ENCODE measurements around the gene NAA60.
"Not testable (repeated sequence)": the region's sequence is repeated elsewhere in the genome, so short reads cannot be mapped to it uniquely, and the experiment has no call there.

Gene NAA60

DNA sequence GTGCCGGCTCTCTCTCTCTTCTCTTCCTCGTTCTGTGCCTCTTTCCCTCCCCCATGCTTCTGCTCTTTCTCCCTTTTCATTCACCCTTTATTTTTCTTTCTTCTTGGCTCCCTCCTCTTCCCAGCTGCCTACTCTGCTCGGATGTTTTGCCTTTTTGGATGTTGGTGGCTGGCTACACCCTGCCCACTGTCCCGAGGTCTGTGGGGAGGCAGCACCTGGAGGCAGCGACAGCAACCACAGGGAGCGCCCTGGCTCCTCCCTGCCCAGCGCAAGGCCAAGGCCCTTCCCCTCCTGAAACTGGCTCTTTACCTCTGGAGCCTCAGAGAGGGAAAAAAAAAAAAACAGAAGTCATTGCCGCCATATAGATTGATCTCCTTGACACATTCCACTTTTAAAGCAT is 77.4 kb downstream of the NAA60 start:
- no peaks in the 10 kb centered on the region for H3K27me3 Mint-ChIP-seq (ENCODE audit: low read depth, poor library complexity)
- peaks cover 28% of the 10 kb centered on the region for H3K4me1 Mint-ChIP-seq
- peak overlapping the region; percentile 31 for H3K4me3 Mint-ChIP-seq
- TF ChIP-seq, protein P1, sequence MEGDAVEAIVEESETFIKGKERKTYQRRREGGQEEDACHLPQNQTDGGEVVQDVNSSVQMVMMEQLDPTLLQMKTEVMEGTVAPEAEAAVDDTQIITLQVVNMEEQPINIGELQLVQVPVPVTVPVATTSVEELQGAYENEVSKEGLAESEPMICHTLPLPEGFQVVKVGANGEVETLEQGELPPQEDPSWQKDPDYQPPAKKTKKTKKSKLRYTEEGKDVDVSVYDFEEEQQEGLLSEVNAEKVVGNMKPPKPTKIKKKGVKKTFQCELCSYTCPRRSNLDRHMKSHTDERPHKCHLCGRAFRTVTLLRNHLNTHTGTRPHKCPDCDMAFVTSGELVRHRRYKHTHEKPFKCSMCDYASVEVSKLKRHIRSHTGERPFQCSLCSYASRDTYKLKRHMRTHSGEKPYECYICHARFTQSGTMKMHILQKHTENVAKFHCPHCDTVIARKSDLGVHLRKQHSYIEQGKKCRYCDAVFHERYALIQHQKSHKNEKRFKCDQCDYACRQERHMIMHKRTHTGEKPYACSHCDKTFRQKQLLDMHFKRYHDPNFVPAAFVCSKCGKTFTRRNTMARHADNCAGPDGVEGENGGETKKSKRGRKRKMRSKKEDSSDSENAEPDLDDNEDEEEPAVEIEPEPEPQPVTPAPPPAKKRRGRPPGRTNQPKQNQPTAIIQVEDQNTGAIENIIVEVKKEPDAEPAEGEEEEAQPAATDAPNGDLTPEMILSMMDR (IDR thresholded peaks at IDR 0.05), result no peak
- peaks cover 76% of the 10 kb centered on the region for H3K36me3 Mint-ChIP-seq (ENCODE audit: low read depth)
- no peaks in the 10 kb centered on the region for H3K9me3 Mint-ChIP-seq
- H3K27ac Mint-ChIP-seq, result peak overlapping the region; percentile 98
- no peak for DNase-seq

GRCh38 chr16:3523281-3523680 is 79.8 kb downstream of the NAA60 start:
- H3K9me3 Mint-ChIP-seq, result peaks cover 15% of the 10 kb centered on the region

DNA sequence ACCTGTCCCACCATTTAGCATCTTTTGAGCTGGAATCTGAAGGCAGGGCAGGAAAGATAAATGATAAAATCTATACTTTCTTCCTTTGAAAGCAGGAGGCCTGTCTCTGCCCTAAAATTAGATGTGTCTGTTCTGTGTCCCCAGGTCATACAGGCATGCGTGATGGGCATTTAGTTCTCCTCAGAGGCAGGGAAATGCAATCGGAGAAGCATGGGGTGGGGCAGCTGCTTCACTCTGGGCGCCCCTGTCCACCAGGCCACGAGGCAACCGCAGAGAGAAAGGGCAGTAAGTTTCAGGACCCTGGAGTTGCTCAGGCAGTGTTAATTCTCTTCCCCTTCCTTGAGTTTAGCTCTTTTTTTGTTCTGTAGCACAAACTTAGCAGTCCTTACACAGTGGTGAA is 82.5 kb downstream of the NAA60 start:
- DNase-seq, result no peak
- no peak overlapping the region for H3K4me3 Mint-ChIP-seq
- H3K9me3 Mint-ChIP-seq, result peaks cover 24% of the 10 kb centered on the region
- H3K27ac Mint-ChIP-seq, result no peak overlapping the region
- H3K36me3 Mint-ChIP-seq (ENCODE audit: low read depth), result peaks cover 82% of the 10 kb centered on the region
- peaks cover 2% of the 10 kb centered on the region for H3K4me1 Mint-ChIP-seq
- H3K27me3 Mint-ChIP-seq (ENCODE audit: low read depth, poor library complexity), result no peaks in the 10 kb centered on the region
- TF ChIP-seq, protein P1 (IDR thresholded peaks at IDR 0.05), result no peak

More at GRCh38 chr16:3523281-3523680, 79.8 kb downstream of the NAA60 start:
- DNase-seq, result no peak
- H3K27me3 Mint-ChIP-seq (ENCODE audit: low read depth, poor library complexity), result no peaks in the 10 kb centered on the region
- H3K27ac Mint-ChIP-seq, result no peak overlapping the region
- peaks cover 80% of the 10 kb centered on the region for H3K36me3 Mint-ChIP-seq (ENCODE audit: low read depth)
- H3K4me1 Mint-ChIP-seq, result peaks cover 21% of the 10 kb centered on the region
- TF ChIP-seq, protein P1 (IDR thresholded peaks at IDR 0.05), result no peak
- no peak overlapping the region for H3K4me3 Mint-ChIP-seq

- Mint-ChIP-seq H3K36me3 (ENCODE audit: low read depth) (peaks cover 91% of the 10 kb centered on the region), H3K9me3 (peaks cover 24% of the 10 kb centered on the region)
- H3K4me1 Mint-ChIP-seq; H3K27ac Mint-ChIP-seq; H3K4me3 Mint-ChIP-seq; H3K27me3 Mint-ChIP-seq (ENCODE audit: low read depth, poor library complexity): not testable (repeated sequence)
- DNase-seq, result peak; percentile 49
Observed at GRCh38 chr16:3527216-3527829, 83.8 kb downstream of the NAA60 start.

DNA sequence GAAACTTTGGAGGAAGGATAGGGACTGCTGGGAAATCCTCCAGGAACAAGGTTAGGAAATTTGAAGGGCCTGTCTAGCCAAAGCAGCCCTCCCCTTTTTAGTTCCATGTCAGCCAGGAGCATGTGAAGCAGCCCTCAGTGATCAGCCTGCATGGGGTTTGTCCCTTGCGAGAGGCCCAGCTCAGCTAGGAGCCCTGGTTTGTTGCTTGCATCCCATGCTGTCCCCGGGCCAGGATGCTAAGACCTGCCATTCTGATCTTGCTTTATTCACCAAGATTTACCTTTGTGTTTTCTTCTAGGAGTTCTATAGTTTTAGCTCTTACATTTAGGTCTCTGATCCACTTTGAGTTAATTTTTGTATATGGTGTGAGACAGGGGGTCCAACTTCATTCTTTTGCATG is 84.9 kb downstream of the NAA60 start:
- Mint-ChIP-seq H3K4me1 (no peaks in the 10 kb centered on the region), H3K4me3 (no peak overlapping the region), H3K9me3 (peaks cover 24% of the 10 kb centered on the region), H3K36me3 (ENCODE audit: low read depth) (peaks cover 89% of the 10 kb centered on the region), H3K27ac (no peak overlapping the region), H3K27me3 (ENCODE audit: low read depth, poor library complexity) (no peaks in the 10 kb centered on the region)
- no peak for DNase-seq
- TF ChIP-seq, protein P1 (IDR thresholded peaks at IDR 0.05), result no peak

GRCh38 chr16:3529175-3529574 is 85.7 kb downstream of the NAA60 start:
- peaks cover 4% of the 10 kb centered on the region for H3K4me1 Mint-ChIP-seq
- peaks cover 90% of the 10 kb centered on the region for H3K36me3 Mint-ChIP-seq (ENCODE audit: low read depth)
- no peak overlapping the region for H3K4me3 Mint-ChIP-seq
- H3K27ac Mint-ChIP-seq, result peak overlapping the region; percentile 64
- TF ChIP-seq, protein P1 (IDR thresholded peaks at IDR 0.05), result no peak
- peaks cover 24% of the 10 kb centered on the region for H3K9me3 Mint-ChIP-seq
- H3K27me3 Mint-ChIP-seq (ENCODE audit: low read depth, poor library complexity), result no peaks in the 10 kb centered on the region
- DNase-seq, result no peak

All from nephron progenitor cell (in vitro differentiated cells).